Measurements from ENCODE around the gene CFAP107.

CFAP107 gene

GRCh38 chr1:12738934-12739333 lies 7.1 kb upstream of the CFAP107 start:
- Histone ChIP-seq H3K27ac (no peak overlapping the region), H3K4me3 (no peak overlapping the region)

- no peak overlapping the region for H3K4me3 ChIP-seq
- no peak overlapping the region for H3K27ac ChIP-seq
Measured at GRCh38 chr1:12739613-12740012, 6.4 kb upstream of the CFAP107 start.

- Histone ChIP-seq H3K4me3 (no peak overlapping the region), H3K27ac (no peak overlapping the region)
Measured at GRCh38 chr1:12741946-12742345, 4.1 kb upstream of the CFAP107 start.

GRCh38 chr1:12745126-12745991 lies 641 bp upstream of the CFAP107 start:
- H3K4me3 ChIP-seq: no peak overlapping the region
- no peak overlapping the region for H3K27ac ChIP-seq

GRCh38 chr1:12748778-12749355 lies 2.9 kb downstream of the CFAP107 start:
- no peak overlapping the region for H3K27ac ChIP-seq
- H3K4me3 ChIP-seq: no peak overlapping the region

- no peak overlapping the region for H3K27ac ChIP-seq
- H3K4me3 ChIP-seq: no peak overlapping the region
Measured at GRCh38 chr1:12754738-12755137, 8.7 kb downstream of the CFAP107 start.

- H3K4me3 ChIP-seq: no peak overlapping the region
- no peak overlapping the region for H3K27ac ChIP-seq
Measured at GRCh38 chr1:12756273-12756672, 10.3 kb downstream of the CFAP107 start.

GRCh38 chr1:12756768-12757413 lies 10.9 kb downstream of the CFAP107 start:
- Histone ChIP-seq H3K27ac (no peak overlapping the region), H3K4me3 (no peak overlapping the region)

GRCh38 chr1:12757836-12758235 lies 11.8 kb downstream of the CFAP107 start:
- Histone ChIP-seq H3K4me3 (no peak overlapping the region), H3K27ac (no peak overlapping the region)

- Histone ChIP-seq H3K4me3 (no peak overlapping the region), H3K27ac (no peak overlapping the region)
Measured at GRCh38 chr1:12760256-12760795, 14.3 kb downstream of the CFAP107 start.

GRCh38 chr1:12761781-12762180 lies 15.8 kb downstream of the CFAP107 start:
- Histone ChIP-seq H3K4me3 (no peak overlapping the region), H3K27ac (no peak overlapping the region)

GRCh38 chr1:12762766-12763165 lies 16.8 kb downstream of the CFAP107 start:
- Histone ChIP-seq H3K4me3 (no peak overlapping the region), H3K27ac (no peak overlapping the region)

GRCh38 chr1:12763479-12763878 lies 17.5 kb downstream of the CFAP107 start:
- no peak overlapping the region for H3K4me3 ChIP-seq
- no peak overlapping the region for H3K27ac ChIP-seq

- H3K27ac ChIP-seq: no peak overlapping the region
- H3K4me3 ChIP-seq: no peak overlapping the region
Measured at GRCh38 chr1:12764016-12764415, 18.0 kb downstream of the CFAP107 start.

GRCh38 chr1:12769031-12769430 lies 23.0 kb downstream of the CFAP107 start:
- no peak overlapping the region for H3K27ac ChIP-seq
- no peak overlapping the region for H3K4me3 ChIP-seq

- Histone ChIP-seq H3K27ac (no peak overlapping the region), H3K4me3 (no peak overlapping the region)
Measured at GRCh38 chr1:12769976-12770505, 24.0 kb downstream of the CFAP107 start.

- H3K27ac ChIP-seq: no peak overlapping the region
- H3K4me3 ChIP-seq: no peak overlapping the region
Measured at GRCh38 chr1:12770620-12771019, 24.6 kb downstream of the CFAP107 start.

- no peak overlapping the region for H3K4me3 ChIP-seq
- H3K27ac ChIP-seq: no peak overlapping the region
Measured at GRCh38 chr1:12771186-12771585, 25.2 kb downstream of the CFAP107 start.

GRCh38 chr1:12772520-12772919 lies 26.5 kb downstream of the CFAP107 start:
- Histone ChIP-seq H3K4me3 (no peak overlapping the region), H3K27ac (no peak overlapping the region)

- no peak within 1 kb of the TSS for H3K4me3 ChIP-seq
- no peak within 1 kb of the TSS for H3K27ac ChIP-seq
Measured at GRCh38 chr1:12773438-12773837, 27.4 kb downstream of the CFAP107 start, which contains the start of gene PRAMEF12. Gene PRAMEF12 (plus strand): TSS chr1:12773738. CDS start chr1:12774868, 1,130 bp downstream.

Measured in skin epidermis (tissue), 12 donors.